Measurements from ENCODE around the gene ADARB2. TPM values are rescaled to one million over a fixed set of nuclear protein-coding genes. Genes with fewer than 3 reads are reported as not detected.

The ADARB2 gene
- total RNA-seq, 6 donors from 2014 or later = 0.69 to 5.2 (median 1.8) TPM

- H3K4me1 ChIP-seq = no peaks in the 10 kb centered on the region
- no peaks in the 10 kb centered on the region for H3K36me3 ChIP-seq
- ATAC-seq (ENCODE audit: low FRiP score in 2 of 2) = no peak
- no peaks in the 10 kb centered on the region for H3K9me3 ChIP-seq
- no peak overlapping the region for H3K4me3 ChIP-seq
- TF ChIP-seq EP300 (IDR thresholded peaks at IDR 0.05) (no peak), POLR2A (IDR thresholded peaks at IDR 0.05) (no peak), POLR2AphosphoS5 (IDR thresholded peaks at IDR 0.05) (no peak)
- TF ChIP-seq, protein P1, sequence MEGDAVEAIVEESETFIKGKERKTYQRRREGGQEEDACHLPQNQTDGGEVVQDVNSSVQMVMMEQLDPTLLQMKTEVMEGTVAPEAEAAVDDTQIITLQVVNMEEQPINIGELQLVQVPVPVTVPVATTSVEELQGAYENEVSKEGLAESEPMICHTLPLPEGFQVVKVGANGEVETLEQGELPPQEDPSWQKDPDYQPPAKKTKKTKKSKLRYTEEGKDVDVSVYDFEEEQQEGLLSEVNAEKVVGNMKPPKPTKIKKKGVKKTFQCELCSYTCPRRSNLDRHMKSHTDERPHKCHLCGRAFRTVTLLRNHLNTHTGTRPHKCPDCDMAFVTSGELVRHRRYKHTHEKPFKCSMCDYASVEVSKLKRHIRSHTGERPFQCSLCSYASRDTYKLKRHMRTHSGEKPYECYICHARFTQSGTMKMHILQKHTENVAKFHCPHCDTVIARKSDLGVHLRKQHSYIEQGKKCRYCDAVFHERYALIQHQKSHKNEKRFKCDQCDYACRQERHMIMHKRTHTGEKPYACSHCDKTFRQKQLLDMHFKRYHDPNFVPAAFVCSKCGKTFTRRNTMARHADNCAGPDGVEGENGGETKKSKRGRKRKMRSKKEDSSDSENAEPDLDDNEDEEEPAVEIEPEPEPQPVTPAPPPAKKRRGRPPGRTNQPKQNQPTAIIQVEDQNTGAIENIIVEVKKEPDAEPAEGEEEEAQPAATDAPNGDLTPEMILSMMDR (IDR thresholded peaks at IDR 0.05) = no peak
- DNase-seq = no peak
- H3K27ac ChIP-seq = no peak overlapping the region
- no peaks in the 10 kb centered on the region for H3K27me3 ChIP-seq
- 54 to 60% methylated on average over 11 of the region's 11 CpGs for WGBS, 2 donors
Measured at GRCh38 chr10:1643161-1643907, 94.0 kb downstream of the ADARB2 start.

DNA sequence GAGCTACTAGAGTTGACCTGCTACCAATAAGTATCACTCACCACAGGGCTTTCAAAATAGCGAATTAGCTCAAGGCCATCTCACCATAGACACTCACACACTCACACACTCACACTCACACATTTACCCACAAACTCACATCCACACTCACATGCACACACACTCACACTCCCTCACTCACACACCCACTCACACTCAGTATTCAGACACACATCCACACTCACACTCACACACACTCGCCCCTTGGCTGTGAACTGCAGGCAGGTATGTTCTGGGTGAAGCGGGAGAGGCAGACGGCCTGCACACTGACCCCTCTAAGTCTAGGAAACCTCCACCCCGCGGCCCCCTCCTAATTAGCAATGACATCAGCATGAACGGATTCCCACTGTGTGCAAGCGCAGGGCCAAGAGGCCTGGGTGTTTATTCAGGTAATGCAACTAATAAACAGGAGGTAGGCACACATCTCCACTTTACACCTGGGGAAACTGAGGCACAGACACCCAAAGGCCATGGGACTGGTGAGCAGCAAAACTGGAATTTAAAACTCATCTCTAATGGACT is 94.6 kb downstream of the ADARB2 start:
- DNase-seq (no peak), ATAC-seq (ENCODE audit: low FRiP score in 2 of 2) (no peak)
- H3K4me3 ChIP-seq = no peak overlapping the region
- 78 to 84% methylated on average over 8 of the region's 8 CpGs for WGBS, 2 donors
- no peaks in the 10 kb centered on the region for H3K36me3 ChIP-seq
- no peak overlapping the region for H3K27ac ChIP-seq
- H3K4me1 ChIP-seq = no peaks in the 10 kb centered on the region
- no peaks in the 10 kb centered on the region for H3K9me3 ChIP-seq
- TF ChIP-seq EP300 (IDR thresholded peaks at IDR 0.05) = no peak
- TF ChIP-seq POLR2A (IDR thresholded peaks at IDR 0.05) = no peak
- TF ChIP-seq, protein P1 (IDR thresholded peaks at IDR 0.05) = no peak
- no peak for TF ChIP-seq POLR2AphosphoS5 (IDR thresholded peaks at IDR 0.05)
- H3K27me3 ChIP-seq = no peaks in the 10 kb centered on the region

DNA sequence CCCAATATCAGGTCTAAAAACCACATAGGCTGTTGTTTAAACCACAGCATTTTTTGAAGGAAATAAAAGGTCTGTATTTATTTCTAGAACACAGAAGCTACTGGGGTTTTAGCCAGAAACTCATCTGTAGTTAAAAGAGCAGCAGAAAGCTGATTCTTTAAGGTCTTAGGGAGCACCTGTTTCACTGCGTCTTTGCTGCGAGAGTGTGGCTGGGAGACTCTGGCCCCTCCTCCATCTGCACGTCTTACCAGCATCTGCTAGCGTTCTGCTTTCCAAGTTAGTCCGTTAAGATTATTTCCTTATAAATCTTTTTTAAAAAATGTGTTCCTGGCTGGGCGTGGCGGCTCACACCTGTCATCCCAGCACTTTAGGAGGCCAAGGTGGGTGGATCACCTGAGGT is 95.9 kb downstream of the ADARB2 start:
- TF ChIP-seq POLR2AphosphoS5 (IDR thresholded peaks at IDR 0.05) (no peak), POLR2A (IDR thresholded peaks at IDR 0.05) (no peak), EP300 (IDR thresholded peaks at IDR 0.05) (no peak)
- TF ChIP-seq, protein P1 (IDR thresholded peaks at IDR 0.05) = no peak
- H3K27ac ChIP-seq = no peak overlapping the region
- no peak for ATAC-seq (ENCODE audit: low FRiP score in 2 of 2)
- H3K9me3 ChIP-seq = no peaks in the 10 kb centered on the region
- no peak overlapping the region for H3K4me3 ChIP-seq
- 52 to 68% methylated on average over 7 of the region's 7 CpGs for WGBS, 2 donors
- DNase-seq = no peak
- H3K4me1 ChIP-seq = no peaks in the 10 kb centered on the region
- H3K27me3 ChIP-seq = no peaks in the 10 kb centered on the region
- no peaks in the 10 kb centered on the region for H3K36me3 ChIP-seq

- TF ChIP-seq POLR2A (IDR thresholded peaks at IDR 0.05) = no peak
- TF ChIP-seq POLR2AphosphoS5 (IDR thresholded peaks at IDR 0.05) = no peak
- TF ChIP-seq, protein P1 (IDR thresholded peaks at IDR 0.05) = no peak
- TF ChIP-seq EP300 (IDR thresholded peaks at IDR 0.05) = no peak
- 73 to 88% methylated on average over 3 to 7 of the region's 7 CpGs for WGBS, 2 donors
- DNase-seq = no peak
- no peaks in the 10 kb centered on the region for H3K36me3 ChIP-seq
- no peak for ATAC-seq (ENCODE audit: low FRiP score in 2 of 2)
- no peaks in the 10 kb centered on the region for H3K27me3 ChIP-seq
- H3K4me3 ChIP-seq = no peak overlapping the region
- H3K4me1 ChIP-seq = no peaks in the 10 kb centered on the region
- H3K27ac ChIP-seq = no peak overlapping the region
- no peaks in the 10 kb centered on the region for H3K9me3 ChIP-seq
Measured at GRCh38 chr10:1638889-1639419, 98.4 kb downstream of the ADARB2 start.
